ACC112 (cell line): ENCODE data around the gene CLIC3.
"Not testable (repeated sequence)": the region's sequence is repeated elsewhere in the genome, so short reads cannot be mapped to it uniquely, and the experiment has no call there.

ENCODE experiments used
- H2AFZ ChIP-seq: fragments of 200-600 bp; sonication (generic); one replicate; pipeline ENCODE4 v1.6.0; 2017; ENCODE audit warnings: antibody characterized with exemption, low read length; ENCODE audit not compliant: unreplicated experiment
- H3K27ac ChIP-seq: fragments of 200-600 bp; sonication (generic); 2 replicates; pipeline ENCODE4 v1.5.1; 2014; ENCODE audit warnings: low read depth, mild to moderate bottlenecking, antibody characterized with exemption, low read length, moderate library complexity
- H3K27me3 ChIP-seq: fragments of 200-600 bp; sonication (generic); 2 replicates; pipeline ENCODE4 v1.6.1; 2014; ENCODE audit warnings: mild to moderate bottlenecking, antibody characterized with exemption, low read length, moderate library complexity, mixed read lengths; ENCODE audit not compliant: insufficient read depth
- H3K36me3 ChIP-seq: fragments of 200-600 bp; sonication (generic); 2 replicates; pipeline ENCODE4 v1.6.1; 2016; ENCODE audit warnings: mild to moderate bottlenecking, antibody characterized with exemption, low read length, moderate library complexity, mixed read lengths; ENCODE audit not compliant: insufficient read depth
- H3K4me1 ChIP-seq: fragments of 200-600 bp; sonication (generic); one replicate; pipeline ENCODE4 v1.6.1; 2016; ENCODE audit warnings: low read length, mixed read lengths; ENCODE audit not compliant: insufficient read depth, unreplicated experiment, control insufficient read depth
- H3K4me3 ChIP-seq: fragments of 200-600 bp; sonication (generic); 2 replicates; pipeline ENCODE4 v1.5.1; 2014; ENCODE audit warnings: mild to moderate bottlenecking, low read depth, low read length
- H3K79me2 ChIP-seq: fragments of 200-600 bp; sonication (generic); one replicate; pipeline ENCODE4 v1.6.0; 2016; ENCODE audit warnings: low read length; ENCODE audit not compliant: control insufficient read depth, unreplicated experiment, insufficient read depth

CLIC3 gene

DNA sequence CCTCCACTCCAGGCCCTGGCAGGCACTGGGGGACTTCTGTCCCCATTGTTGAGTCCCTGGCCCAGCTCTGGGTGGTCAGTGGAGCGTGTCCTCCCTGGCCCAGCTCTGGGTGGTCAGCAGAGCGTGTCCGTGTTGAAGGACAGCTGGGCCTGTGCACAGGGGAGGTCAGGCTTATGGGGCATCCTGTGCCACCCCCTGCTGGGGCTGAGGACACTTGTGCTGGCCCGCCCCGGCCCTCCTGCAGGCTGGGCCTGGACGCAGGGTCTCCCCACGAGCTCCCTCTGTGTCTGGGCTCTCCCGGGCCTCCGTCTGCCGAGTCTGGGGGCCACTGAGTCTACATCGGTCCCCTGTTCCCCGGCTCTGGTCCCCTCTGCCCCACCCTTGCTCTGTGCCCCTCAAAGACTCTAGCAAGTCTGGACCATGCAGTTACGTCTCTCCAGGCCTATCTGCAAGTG, 11.5 kb upstream of the CLIC3 start:
- Histone ChIP-seq H3K4me1 (no peaks in the 10 kb centered on the region), H3K27ac (no peak overlapping the region), H3K27me3 (no peaks in the 10 kb centered on the region), H3K4me3 (no peak overlapping the region), H2AFZ (no peak overlapping the region), H3K36me3 (no peaks in the 10 kb centered on the region; the same call in 1 of the 2 replicates), H3K79me2 (no peaks in the 10 kb centered on the region)

DNA sequence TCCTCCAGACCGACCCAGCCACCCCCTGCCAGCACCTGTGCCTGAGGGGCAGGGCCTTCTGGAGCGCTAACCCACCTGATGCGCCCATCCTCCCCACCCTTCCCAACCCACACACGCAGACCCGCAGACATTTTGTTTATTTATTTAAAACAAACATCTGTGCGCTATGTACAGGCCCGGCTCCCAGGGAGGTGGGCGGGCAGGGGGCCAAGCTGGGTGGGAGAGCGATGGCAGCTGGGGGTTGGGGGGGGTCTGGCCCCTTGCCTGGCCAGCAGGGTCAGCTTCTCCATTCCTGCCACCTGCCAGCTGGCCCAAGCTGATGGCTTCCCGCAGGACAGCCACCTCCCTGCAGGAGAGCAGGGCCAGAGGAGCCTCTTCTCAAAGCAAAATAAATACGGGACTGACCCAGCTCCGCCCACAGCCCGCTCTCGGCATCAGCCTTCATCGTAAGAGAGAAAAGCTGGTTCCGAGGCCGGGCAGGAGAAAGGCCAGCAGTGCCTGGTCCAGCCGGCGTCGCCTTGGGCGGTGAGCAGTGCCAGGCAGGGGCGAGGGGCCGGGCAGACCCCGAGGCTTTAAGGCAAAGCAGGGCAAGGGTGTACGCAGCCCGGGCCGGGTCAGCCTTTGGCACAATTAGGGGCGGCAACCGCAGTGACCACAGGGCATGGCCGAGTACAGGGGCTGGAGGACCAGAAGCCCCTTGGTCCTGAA, 10.9 kb upstream of the CLIC3 start:
- H3K4me1 ChIP-seq = no peaks in the 10 kb centered on the region
- H3K79me2 ChIP-seq = no peaks in the 10 kb centered on the region
- no peak overlapping the region for H2AFZ ChIP-seq
- H3K27me3 ChIP-seq = no peaks in the 10 kb centered on the region
- no peak overlapping the region for H3K27ac ChIP-seq
- H3K36me3 ChIP-seq = no peaks in the 10 kb centered on the region; the same call in 1 of the 2 replicates
- H3K4me3 ChIP-seq = no peak overlapping the region

DNA sequence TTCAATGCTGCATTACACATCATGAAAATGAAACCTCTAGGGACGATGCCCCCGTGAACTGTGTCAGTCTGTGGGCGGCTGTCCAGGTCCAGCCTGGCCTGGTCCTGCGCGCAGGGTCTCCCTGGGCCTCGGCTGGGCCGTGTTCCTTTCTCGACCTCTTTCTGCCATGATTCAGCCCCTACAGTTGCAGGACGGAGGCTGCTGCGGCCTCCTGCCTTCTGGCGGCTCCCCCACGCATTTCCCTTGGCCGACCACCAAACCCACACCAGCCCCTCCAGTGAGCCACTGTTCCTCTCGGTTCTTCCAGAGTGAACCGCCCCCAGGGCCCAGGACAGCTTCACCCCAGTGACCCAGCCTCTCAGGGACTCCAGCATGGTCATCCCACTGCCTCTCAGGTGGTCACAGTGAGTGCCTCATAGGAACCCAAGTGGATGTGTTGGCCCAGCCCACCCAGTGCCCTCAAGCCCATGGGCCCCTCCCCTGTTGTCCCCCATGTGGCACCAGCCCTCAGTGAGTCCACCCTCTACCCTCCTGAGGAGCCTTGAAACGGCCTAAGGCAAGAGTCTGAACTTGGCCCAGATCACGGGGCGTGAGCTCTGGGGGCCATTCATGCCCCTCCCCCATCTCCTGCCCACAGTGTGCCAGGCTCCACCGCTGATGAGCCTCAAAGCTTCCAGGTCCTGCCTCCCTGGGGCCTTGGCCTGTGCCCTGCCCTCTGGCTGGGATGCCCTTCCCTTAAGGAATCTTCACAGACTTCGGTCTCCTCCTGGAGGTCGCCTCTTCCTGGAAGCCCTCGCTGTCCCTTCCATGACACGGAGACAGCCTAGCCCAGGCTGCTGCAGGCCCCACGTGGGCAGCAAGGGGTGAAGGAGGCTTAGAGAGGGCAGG, 10.0 kb upstream of the CLIC3 start:
- Histone ChIP-seq H3K4me1 (no peaks in the 10 kb centered on the region), H3K4me3 (no peak overlapping the region), H3K27ac (no peak overlapping the region), H2AFZ (no peak overlapping the region), H3K36me3 (no peaks in the 10 kb centered on the region; the same call in 1 of the 2 replicates), H3K79me2 (no peaks in the 10 kb centered on the region), H3K27me3 (no peaks in the 10 kb centered on the region)

DNA sequence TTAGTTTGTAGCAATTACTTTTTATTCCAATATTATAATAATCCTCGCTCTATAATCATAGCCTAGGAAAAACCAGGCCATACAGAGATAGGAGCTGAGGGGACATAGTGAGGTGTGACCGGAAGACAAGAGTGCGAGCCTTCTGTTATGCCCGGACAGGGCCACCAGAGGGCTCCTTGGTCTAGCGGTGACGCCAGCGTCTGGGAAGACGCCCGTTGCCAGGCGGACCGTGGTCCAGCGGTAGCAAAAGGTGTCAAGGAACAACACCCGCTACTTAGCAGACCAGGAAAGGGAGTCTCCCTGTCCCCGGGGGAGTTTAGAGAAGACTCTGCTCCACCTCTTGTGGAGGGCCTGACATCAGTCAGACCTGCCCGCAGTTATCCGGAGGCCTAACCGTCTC, 7.9 kb upstream of the CLIC3 start:
- not testable (repeated sequence) for H3K27me3 ChIP-seq, H2AFZ ChIP-seq, H3K4me1 ChIP-seq, H3K79me2 ChIP-seq, H3K36me3 ChIP-seq, H3K27ac ChIP-seq, H3K4me3 ChIP-seq

DNA sequence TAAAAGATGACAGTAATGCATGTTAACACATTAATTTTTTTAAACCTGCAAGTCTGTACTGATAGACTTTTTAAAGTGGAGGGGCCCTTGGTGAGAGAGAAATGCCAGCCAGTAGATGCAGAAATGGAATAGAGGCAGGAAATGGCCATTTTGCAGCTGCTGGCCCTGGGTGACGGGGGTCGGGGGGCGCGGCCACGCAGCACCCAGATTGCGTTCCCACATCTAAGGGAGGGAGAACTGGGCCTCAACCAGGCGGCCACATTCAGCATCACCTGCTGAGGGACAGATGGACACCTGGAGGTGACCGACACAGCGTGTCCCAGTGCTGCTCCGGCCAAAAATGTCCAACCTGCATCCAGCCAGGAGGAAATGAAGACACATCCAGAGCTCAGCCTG, 6.3 kb upstream of the CLIC3 start:
- no peak overlapping the region for H2AFZ ChIP-seq
- no peaks in the 10 kb centered on the region for H3K27me3 ChIP-seq
- H3K27ac ChIP-seq = no peak overlapping the region
- peaks cover 12% of the 10 kb centered on the region for H3K4me1 ChIP-seq
- H3K4me3 ChIP-seq = no peak overlapping the region
- no peaks in the 10 kb centered on the region for H3K36me3 ChIP-seq
- H3K79me2 ChIP-seq = no peaks in the 10 kb centered on the region

DNA sequence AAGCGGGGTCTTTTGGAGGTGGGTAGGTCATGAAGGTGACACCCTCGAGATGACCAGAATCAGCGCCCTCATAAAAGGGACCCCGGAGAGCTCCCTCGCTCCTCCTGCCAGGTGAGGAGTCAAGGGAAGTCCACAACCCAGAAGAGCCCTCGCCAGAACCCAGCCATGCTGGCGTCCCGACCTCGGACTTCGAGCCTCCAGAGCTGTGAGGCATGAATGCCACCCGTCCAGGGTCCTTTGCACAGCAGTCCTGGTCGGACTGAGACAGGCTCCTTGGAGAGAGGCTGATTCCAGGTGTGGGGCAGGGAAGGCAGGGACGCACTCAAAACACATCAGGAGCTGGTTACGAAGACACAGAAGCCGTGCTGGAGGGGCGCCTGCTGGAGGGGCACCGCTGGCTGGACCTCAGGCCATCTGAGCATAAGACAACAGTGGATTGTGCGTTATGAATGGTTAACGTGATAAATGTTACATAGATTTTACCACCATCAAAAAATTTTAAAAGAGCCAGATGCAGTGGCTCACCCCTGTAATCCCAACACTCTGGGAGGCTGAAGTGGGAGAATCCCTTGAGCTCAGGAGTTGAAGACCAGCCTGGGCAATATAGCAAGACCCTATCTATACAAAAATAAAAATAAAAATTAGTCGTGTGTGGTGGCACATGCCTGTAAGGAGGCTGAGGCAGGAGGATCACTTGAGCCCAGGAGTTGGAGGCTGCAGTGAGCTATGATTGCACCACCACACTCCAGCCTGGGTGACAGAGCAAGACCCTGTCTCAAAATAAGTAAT, 5.7 kb upstream of the CLIC3 start:
- Histone ChIP-seq H2AFZ (no peak overlapping the region), H3K27ac (no peak overlapping the region), H3K79me2 (no peaks in the 10 kb centered on the region), H3K27me3 (no peaks in the 10 kb centered on the region), H3K36me3 (no peaks in the 10 kb centered on the region), H3K4me3 (no peak overlapping the region), H3K4me1 (peaks cover 12% of the 10 kb centered on the region)

DNA sequence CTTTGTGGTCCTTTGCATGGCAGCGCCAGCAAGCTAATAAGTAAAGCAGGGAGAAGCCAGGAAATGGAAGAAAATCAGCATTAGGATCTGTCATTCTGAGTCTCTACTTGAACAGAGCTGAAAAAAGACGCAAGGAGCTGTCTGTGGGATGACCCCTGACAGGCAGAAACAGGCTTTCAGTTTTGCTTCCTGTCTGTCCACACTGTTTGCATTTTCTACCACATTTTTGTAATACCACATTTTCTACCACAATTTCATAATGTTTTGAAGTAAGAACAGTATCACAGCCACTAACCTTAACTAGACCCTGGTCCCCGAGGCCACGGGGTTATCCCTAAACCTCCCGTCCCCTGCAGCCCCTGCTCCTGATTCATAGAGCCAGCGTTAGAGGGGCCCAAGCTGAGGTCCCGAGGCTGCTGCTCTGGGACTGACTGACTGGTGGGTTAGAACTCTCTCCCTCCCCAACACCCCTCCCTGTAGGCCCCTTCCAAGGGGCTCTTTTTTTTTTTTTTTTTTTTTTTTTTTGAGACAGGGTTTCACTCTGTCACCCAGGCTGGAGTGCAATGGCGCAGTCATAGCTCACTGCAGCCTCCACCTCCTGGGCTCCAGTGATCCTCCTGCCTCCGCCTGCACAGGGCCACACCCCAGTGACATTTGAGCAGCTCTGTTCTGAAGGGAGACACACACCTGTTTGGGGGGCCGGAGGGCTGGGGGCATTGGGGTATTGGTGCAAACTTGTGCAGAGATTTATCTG, 4.0 kb upstream of the CLIC3 start:
- Histone ChIP-seq H3K4me1 (peaks cover 25% of the 10 kb centered on the region), H3K27me3 (no peaks in the 10 kb centered on the region), H3K36me3 (no peaks in the 10 kb centered on the region), H3K4me3 (no peak overlapping the region), H3K79me2 (no peaks in the 10 kb centered on the region), H3K27ac (no peak overlapping the region), H2AFZ (no peak overlapping the region)

DNA sequence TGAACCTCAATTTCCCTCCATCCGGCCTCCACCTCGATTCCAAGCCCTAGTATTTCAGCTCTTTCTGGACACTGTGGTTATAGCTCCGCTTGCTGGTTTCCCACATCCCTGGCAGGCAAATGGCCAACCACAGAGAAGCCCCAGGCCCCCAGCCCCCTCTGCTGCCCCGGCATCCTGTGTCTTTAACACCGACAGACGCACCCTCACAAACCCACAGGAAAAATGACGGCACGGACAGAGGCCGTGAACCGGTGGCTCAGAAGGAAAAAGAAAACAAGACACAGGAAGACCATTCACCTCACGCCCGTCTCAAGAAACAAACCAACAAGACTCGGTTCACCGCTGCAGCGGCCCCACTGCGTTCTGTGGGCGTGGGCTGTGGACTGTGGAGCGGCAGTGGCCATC, 1.5 kb upstream of the CLIC3 start:
- Histone ChIP-seq H2AFZ (no peak overlapping the region), H3K4me3 (no peak overlapping the region), H3K4me1 (peaks cover 37% of the 10 kb centered on the region), H3K27me3 (no peaks in the 10 kb centered on the region), H3K79me2 (peaks cover 9% of the 10 kb centered on the region), H3K27ac (no peak overlapping the region), H3K36me3 (no peaks in the 10 kb centered on the region)

DNA sequence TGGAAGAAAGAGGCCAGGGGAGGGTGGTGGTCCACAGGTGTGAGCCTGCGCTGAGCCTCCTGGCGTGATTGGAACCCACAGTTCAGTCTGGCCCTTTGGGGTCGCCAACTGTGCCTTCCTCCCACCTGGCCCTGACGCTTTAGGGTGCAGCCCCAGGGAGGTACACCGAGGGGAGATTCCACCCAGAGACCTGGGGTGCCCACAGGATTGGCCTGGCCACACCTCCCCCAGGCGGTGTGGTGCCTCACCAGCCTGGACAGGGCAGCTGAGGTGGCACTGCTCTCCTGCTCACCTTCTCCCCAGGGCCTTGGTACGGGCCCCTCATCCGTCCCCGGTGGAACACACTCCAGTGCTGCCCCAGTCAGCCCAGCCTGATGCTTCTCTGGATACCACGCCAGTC, 1.0 kb upstream of the CLIC3 start:
- no peaks in the 10 kb centered on the region for H3K36me3 ChIP-seq
- peaks cover 11% of the 10 kb centered on the region for H3K79me2 ChIP-seq
- no peak overlapping the region for H3K27ac ChIP-seq
- H3K27me3 ChIP-seq = no peaks in the 10 kb centered on the region
- H2AFZ ChIP-seq = no peak overlapping the region
- H3K4me3 ChIP-seq = no peak overlapping the region
- peaks cover 37% of the 10 kb centered on the region for H3K4me1 ChIP-seq

DNA sequence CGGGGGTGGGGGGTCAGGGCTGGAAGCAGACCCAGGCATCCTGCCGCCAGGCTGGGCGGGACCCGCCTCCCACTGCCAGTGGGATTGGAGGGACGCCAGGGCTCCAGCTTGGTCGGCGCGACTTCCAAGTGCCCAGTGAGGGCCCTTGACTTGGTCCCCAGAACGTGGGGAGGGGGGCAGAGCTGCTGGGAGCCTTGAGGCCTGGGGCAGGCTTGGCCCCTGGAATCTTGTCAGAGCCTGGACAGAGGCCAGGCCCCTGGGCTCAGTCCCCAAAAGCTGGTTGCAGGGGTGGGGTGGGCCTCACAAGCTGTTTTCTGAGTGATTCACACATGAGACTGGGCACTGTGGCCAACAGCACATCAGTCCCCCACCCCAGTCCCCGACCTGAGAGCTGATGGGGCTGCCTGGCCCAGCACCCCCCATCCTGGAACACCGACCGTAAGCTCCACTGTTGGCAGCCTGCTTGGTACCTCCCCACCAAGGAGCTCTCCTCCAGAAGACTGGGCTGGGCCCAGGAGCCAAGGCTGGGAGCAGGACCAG, 526 bp downstream of the CLIC3 start:
- Histone ChIP-seq H3K79me2 (peaks cover 11% of the 10 kb centered on the region), H3K4me3 (peak overlapping the region; percentile 18), H3K27ac (no peak overlapping the region; the same call in 1 of the 2 replicates), H3K4me1 (peaks cover 37% of the 10 kb centered on the region), H3K36me3 (no peaks in the 10 kb centered on the region), H2AFZ (no peak overlapping the region), H3K27me3 (no peaks in the 10 kb centered on the region)
